Left renal pelvis (tissue), 4 donors: ENCODE measurements around the gene NR5A1. TPM values are rescaled to one million over a fixed set of nuclear protein-coding genes. Genes with fewer than 3 reads are reported as not detected.

Experiments
- DNase-seq, 4 donors: peaks; one replicate each; pipeline ENCODE4 v3.0.0-alpha.2; 2013; ENCODE audit warnings: low read depth in 4 of 4, low spot score in 3 of 4
- polyA plus RNA-seq, 4 donors: library from polyadenylated mRNA; unstranded; fragments of 120-200 nt; gene quantifications; one replicate each; pipeline ENCODE4 v1.2.1, GENCODE V29; 2013; ENCODE audit not compliant: insufficient read length in 4 of 4

Gene NR5A1
- polyA plus RNA-seq, 4 donors: 0.18 TPM; not detected in 3

GRCh38 chr9:124448019-124448418, 59.2 kb downstream of the NR5A1 start:
- DNase-seq: no peak

GRCh38 chr9:124447297-124447661, 59.9 kb downstream of the NR5A1 start:
- no peak for DNase-seq

- no peak for DNase-seq
Measured at GRCh38 chr9:124444166-124444565, 63.0 kb downstream of the NR5A1 start.

- no peak for DNase-seq
Measured at GRCh38 chr9:124443625-124444024, 63.6 kb downstream of the NR5A1 start.

GRCh38 chr9:124442826-124443225, 64.4 kb downstream of the NR5A1 start:
- DNase-seq: no peak

GRCh38 chr9:124442379-124442778, 64.8 kb downstream of the NR5A1 start:
- no peak for DNase-seq

- DNase-seq: no peak
Measured at GRCh38 chr9:124441291-124441690, 65.9 kb downstream of the NR5A1 start.

GRCh38 chr9:124440786-124441185, 66.4 kb downstream of the NR5A1 start:
- DNase-seq: no peak

GRCh38 chr9:124439686-124440243, 67.4 kb downstream of the NR5A1 start:
- no peak for DNase-seq

GRCh38 chr9:124439086-124439485, 68.1 kb downstream of the NR5A1 start:
- no peak for DNase-seq

GRCh38 chr9:124438091-124438490, 69.1 kb downstream of the NR5A1 start:
- DNase-seq: no peak

GRCh38 chr9:124437086-124437485, 70.1 kb downstream of the NR5A1 start:
- no peak for DNase-seq

GRCh38 chr9:124436320-124436719, 70.9 kb downstream of the NR5A1 start:
- DNase-seq: no peak

Other genes starting within 250 kb of the NR5A1 start
- 10 to 100 TPM; 26.6 to 65.1 (median 28.6) TPM for gene NEK6, start 249.4 kb downstream of the NR5A1 start, polyA plus RNA-seq
- gene PSMB7, start 92.0 kb downstream of the NR5A1 start, polyA plus RNA-seq: 100 to 1,000 TPM; 185 to 224 (median 209) TPM
- gene ADGRD2, start 56.9 kb downstream of the NR5A1 start, polyA plus RNA-seq: under 1 TPM in 2 of 4 donors, not detected in 2; 0.11 to 0.23 TPM